K562 (cell line): ENCODE measurements around the gene DYNC2LI1. TPM values are rescaled to one million over a fixed set of nuclear protein-coding genes. Genes with fewer than 3 reads are reported as not detected.

Experiments
- ATF1 ChIP-seq, 2 experiments: fragments of 450-650 bp in 1 of 2; IDR thresholded peaks; 2 replicates each; pipeline ENCODE4 v1.6.1; 2016; ENCODE audit warnings: missing compliant biosample characterization in 1 of 2, missing genetic modification characterization in 1 of 2
- CBX8 ChIP-seq: fragments of 200-600 bp; sonication (generic); IDR thresholded peaks from 2 replicates; pipeline ENCODE4 v1.6.1; 2012; ENCODE audit warnings: borderline replicate concordance, mixed run types, low read depth, mild to moderate bottlenecking, moderate library complexity, mixed read lengths, low read length, control low read depth, inconsistent platforms; ENCODE audit not compliant: poor library complexity, severe bottlenecking; ENCODE audit errors: extremely low read depth
- EP300 ChIP-seq: IDR thresholded peaks from 2 replicates; pipeline ENCODE4 v1.6.1; 2012; ENCODE audit warnings: low read length, improper control_type of control experiment
- EP400 ChIP-seq: fragments of 450-650 bp; IDR thresholded peaks from 2 replicates; pipeline ENCODE4 v1.6.1; 2017; ENCODE audit warnings: antibody characterized with exemption, mild to moderate bottlenecking, moderate library complexity
- GABPA ChIP-seq: fragments of 200-800 bp; sonication (Bioruptor generic); conservative IDR thresholded peaks from 2 replicates; pipeline ENCODE4 v1.6.1; 2016; ENCODE audit warnings: low read depth, missing genetic modification characterization, missing compliant biosample characterization
- GABPB1 ChIP-seq: sonication (generic); formaldehyde crosslinking; IDR thresholded peaks from 2 replicates; pipeline ENCODE4 v1.8.0; 2022; ENCODE audit warnings: mild to moderate bottlenecking, missing genetic modification reagents
- L3MBTL2 ChIP-seq: fragments of 450-650 bp; IDR thresholded peaks from 2 replicates; pipeline ENCODE4 v1.6.1; 2016; ENCODE audit warnings: mild to moderate bottlenecking, moderate library complexity
- STAT5A ChIP-seq: IDR thresholded peaks from 2 replicates; pipeline ENCODE4 v1.6.1; 2012; ENCODE audit warnings: low read length, inconsistent platforms, borderline replicate concordance
- TEAD1 ChIP-seq, 2 experiments: fragments of 450-650 bp in 1 of 2; sonication (generic) in 1 of 2; formaldehyde crosslinking; IDR thresholded peaks; 2 replicates each; pipeline versions ENCODE4 v1.4.0 to v1.8.0; 2020 to 2022; ENCODE audit warnings: mild to moderate bottlenecking in 2 of 2, missing genetic modification reagents in 1 of 2
- ZBTB12 ChIP-seq: fragments of 250-450 bp; sonication (Bioruptor Pico); IDR thresholded peaks from 2 replicates; pipeline ENCODE4 v1.4.0; 2020
- ZNF12 ChIP-seq: sonication (generic); formaldehyde crosslinking; IDR thresholded peaks from 2 replicates; pipeline ENCODE4 v1.4.0; 2020; ENCODE audit warnings: mild to moderate bottlenecking, missing genetic modification reagents
- ZNF121 ChIP-seq: sonication (generic); formaldehyde crosslinking; conservative IDR thresholded peaks from 2 replicates; pipeline ENCODE4 v1.8.0; 2022; ENCODE audit warnings: missing genetic modification reagents
- ZNF143 ChIP-seq: sonication (generic); formaldehyde crosslinking; IDR thresholded peaks from 2 replicates; pipeline ENCODE4 v1.9.0; 2022; ENCODE audit warnings: mild to moderate bottlenecking, missing genetic modification reagents
- polyA plus RNA-seq, 8 experiments: library from polyadenylated mRNA; depleted of rRNA in 4 of 8; stranded (reverse) in 5 of 8; unstranded in 3 of 8; fragments of >200 nt; fragmentation: Nextera tagmentation in 2 of 8; fragmentation: Illumina TruSeq in 1 of 8; extraction: Ambion mirVana in 2 of 8; extraction: Trizol in 1 of 8; gene quantifications; 2 replicates each; pipeline versions ENCODE4 v1.2.1 to v1.2.3, GENCODE V29; 2011 to 2014; ENCODE audit warnings: inconsistent platforms in 1 of 8, missing spikeins in 1 of 8
- total RNA-seq, 7 experiments: library from RNA; depleted of rRNA in 6 of 7; stranded (reverse); fragments of >200 nt in 6 of 7; fragmentation: Illumina TruSeq in 2 of 7; extraction: Trizol in 2 of 7; gene quantifications; 2 replicates each; pipeline versions ENCODE4 v1.2.1 to v1.2.3, GENCODE V29; 2011 to 2021; ENCODE audit warnings: low replicate concordance in 1 of 7
- TF ChIP-seq, protein P1 (sequence below): fragments of 450-650 bp; IDR thresholded peaks from 2 replicates; pipeline ENCODE4 v1.6.1; 2018; ENCODE audit not compliant: partially characterized antibody
- TF ChIP-seq, protein P2 (sequence below): sonication (generic); formaldehyde crosslinking; IDR thresholded peaks from 2 replicates; pipeline ENCODE4 v1.8.1; 2023; ENCODE audit warnings: mild to moderate bottlenecking, missing genetic modification reagents
- TF ChIP-seq, protein P3 (sequence below): fragments of 450-650 bp; IDR thresholded peaks from 2 replicates; pipeline ENCODE4 v1.6.1; 2016; ENCODE audit warnings: antibody characterized with exemption
- TF ChIP-seq, protein P4 (sequence below): fragments of 200-800 bp; sonication (Bioruptor generic); IDR thresholded peaks from 2 replicates; pipeline ENCODE4 v1.6.1; 2017; ENCODE audit warnings: missing genetic modification characterization, missing compliant biosample characterization

Gene DYNC2LI1
- total and polyA plus RNA-seq, 9 of the 15 experiments (the other 6 are each of a cell fraction or from before 2014, with no cell fraction given), result 12.5 to 42.2 (median 25.8) TPM

GRCh38 chr2:43773876-43774613 lies at the start of gene DYNC2LI1 (continued):
- TF ChIP-seq, protein P1, sequence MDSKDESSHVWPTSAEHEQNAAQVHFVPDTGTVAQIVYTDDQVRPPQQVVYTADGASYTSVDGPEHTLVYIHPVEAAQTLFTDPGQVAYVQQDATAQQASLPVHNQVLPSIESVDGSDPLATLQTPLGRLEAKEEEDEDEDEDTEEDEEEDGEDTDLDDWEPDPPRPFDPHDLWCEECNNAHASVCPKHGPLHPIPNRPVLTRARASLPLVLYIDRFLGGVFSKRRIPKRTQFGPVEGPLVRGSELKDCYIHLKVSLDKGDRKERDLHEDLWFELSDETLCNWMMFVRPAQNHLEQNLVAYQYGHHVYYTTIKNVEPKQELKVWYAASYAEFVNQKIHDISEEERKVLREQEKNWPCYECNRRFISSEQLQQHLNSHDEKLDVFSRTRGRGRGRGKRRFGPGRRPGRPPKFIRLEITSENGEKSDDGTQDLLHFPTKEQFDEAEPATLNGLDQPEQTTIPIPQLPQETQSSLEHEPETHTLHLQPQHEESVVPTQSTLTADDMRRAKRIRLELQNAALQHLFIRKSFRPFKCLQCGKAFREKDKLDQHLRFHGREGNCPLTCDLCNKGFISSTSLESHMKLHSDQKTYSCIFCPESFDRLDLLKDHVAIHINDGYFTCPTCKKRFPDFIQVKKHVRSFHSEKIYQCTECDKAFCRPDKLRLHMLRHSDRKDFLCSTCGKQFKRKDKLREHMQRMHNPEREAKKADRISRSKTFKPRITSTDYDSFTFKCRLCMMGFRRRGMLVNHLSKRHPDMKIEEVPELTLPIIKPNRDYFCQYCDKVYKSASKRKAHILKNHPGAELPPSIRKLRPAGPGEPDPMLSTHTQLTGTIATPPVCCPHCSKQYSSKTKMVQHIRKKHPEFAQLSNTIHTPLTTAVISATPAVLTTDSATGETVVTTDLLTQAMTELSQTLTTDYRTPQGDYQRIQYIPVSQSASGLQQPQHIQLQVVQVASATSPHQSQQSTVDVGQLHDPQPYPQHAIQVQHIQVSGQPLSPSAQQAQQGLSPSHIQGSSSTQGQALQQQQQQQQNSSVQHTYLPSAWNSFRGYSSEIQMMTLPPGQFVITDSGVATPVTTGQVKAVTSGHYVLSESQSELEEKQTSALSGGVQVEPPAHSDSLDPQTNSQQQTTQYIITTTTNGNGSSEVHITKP, result peak; percentile 65
- no peak for TF ChIP-seq CBX8
- peak; percentile 53; the same call in 1 of the 2 replicates for TF ChIP-seq ZNF12 (CRISPR knock-in tag)
- peak; percentile 79 for TF ChIP-seq L3MBTL2
- TF ChIP-seq EP400, result peak; percentile 48; the same call in 1 of the 2 replicates
- peak; percentile 65; the same call in 1 of the 2 replicates for TF ChIP-seq GABPB1 (CRISPR knock-in tag)
- peak; percentile 96 for TF ChIP-seq ZNF121 (CRISPR knock-in tag)
- peak; percentile 81 for TF ChIP-seq GABPA (tag)
- TF ChIP-seq, protein P2, sequence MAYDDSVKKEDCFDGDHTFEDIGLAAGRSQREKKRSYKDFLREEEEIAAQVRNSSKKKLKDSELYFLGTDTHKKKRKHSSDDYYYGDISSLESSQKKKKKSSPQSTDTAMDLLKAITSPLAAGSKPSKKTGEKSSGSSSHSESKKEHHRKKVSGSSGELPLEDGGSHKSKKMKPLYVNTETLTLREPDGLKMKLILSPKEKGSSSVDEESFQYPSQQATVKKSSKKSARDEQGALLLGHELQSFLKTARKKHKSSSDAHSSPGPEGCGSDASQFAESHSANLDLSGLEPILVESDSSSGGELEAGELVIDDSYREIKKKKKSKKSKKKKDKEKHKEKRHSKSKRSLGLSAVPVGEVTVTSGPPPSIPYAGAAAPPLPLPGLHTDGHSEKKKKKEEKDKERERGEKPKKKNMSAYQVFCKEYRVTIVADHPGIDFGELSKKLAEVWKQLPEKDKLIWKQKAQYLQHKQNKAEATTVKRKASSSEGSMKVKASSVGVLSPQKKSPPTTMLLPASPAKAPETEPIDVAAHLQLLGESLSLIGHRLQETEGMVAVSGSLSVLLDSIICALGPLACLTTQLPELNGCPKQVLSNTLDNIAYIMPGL (CRISPR knock-in tag), result 0 out of 2 replicates have a peak, but pooled peaks have one; percentile 36
- TF ChIP-seq ZNF143 (CRISPR knock-in tag), result peak; percentile 98
- TF ChIP-seq TEAD1 (CRISPR knock-in tag; IDR thresholded peaks at IDR 0.05), result peak; percentile 36 to 68; a peak in 2 of 4 replicates
- TF ChIP-seq ATF1 (CRISPR knock-in tag; IDR thresholded peaks at IDR 0.05), result peak; percentile 87
- peak; percentile 98 for TF ChIP-seq ATF1 (tag; IDR thresholded peaks at IDR 0.05)
- TF ChIP-seq EP300, result no peak
- TF ChIP-seq, protein P3, sequence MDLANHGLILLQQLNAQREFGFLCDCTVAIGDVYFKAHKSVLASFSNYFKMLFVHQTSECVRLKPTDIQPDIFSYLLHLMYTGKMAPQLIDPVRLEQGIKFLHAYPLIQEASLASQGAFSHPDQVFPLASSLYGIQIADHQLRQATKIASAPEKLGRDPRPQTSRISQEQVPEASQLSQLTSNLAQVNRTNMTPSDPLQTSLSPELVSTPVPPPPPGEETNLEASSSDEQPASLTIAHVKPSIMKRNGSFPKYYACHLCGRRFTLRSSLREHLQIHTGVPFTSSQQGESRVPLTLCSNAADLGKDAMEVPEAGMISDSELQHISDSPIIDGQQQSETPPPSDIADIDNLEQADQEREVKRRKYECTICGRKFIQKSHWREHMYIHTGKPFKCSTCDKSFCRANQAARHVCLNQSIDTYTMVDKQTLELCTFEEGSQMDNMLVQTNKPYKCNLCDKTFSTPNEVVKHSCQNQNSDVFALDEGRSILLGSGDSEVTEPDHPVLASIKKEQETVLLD, result peak; percentile 94
- TF ChIP-seq, protein P4, sequence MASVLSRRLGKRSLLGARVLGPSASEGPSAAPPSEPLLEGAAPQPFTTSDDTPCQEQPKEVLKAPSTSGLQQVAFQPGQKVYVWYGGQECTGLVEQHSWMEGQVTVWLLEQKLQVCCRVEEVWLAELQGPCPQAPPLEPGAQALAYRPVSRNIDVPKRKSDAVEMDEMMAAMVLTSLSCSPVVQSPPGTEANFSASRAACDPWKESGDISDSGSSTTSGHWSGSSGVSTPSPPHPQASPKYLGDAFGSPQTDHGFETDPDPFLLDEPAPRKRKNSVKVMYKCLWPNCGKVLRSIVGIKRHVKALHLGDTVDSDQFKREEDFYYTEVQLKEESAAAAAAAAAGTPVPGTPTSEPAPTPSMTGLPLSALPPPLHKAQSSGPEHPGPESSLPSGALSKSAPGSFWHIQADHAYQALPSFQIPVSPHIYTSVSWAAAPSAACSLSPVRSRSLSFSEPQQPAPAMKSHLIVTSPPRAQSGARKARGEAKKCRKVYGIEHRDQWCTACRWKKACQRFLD, result peak; percentile 31; the same call in 1 of the 2 replicates
- no peak for TF ChIP-seq STAT5A
- TF ChIP-seq ZBTB12 (CRISPR knock-in tag), result peak; percentile 90
